GM18526 (cell line): ENCODE measurements around the gene ZNF821.

ENCODE experiments used
- POLR2A ChIP-seq: IDR thresholded peaks from 3 replicates; pipeline ENCODE4 v1.6.1; 2011; ENCODE audit not compliant: insufficient read length; ENCODE audit errors: extremely low read depth

The ZNF821 gene

DNA sequence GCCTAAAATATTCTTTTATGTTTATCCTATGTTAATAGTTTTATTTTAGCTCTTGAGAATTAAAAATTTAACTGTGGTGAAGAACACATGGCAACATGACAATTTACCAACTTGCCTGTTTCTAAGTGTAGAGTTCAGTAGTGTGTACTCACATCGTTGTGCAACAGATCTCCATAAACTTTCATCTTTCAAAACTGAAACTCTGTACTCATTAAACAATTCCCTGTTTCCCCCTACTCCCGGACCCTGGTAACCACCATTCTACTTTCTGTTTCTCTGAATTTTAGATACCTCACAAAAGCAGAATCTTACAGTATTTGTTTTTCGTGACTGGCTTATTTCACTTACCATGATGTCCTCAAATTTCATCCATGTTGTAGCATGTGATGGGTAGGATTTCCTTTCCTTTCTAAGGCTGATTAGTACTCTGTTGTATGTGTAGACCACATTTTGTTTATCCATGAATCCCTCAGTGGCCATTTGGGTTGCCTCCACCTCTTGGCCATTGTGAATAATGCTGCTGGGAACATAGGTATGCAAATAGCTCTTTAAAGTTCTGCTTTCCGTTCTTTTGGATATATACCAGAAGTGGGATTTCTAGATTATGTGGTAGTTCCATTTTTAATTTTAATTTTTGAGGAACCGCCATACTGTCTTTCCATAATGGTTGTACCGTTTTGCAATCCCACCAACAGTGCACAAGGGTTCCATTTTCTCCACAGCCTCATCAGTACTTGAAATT, 28.7 kb upstream of the ZNF821 start:
- TF ChIP-seq POLR2A = no peak

DNA sequence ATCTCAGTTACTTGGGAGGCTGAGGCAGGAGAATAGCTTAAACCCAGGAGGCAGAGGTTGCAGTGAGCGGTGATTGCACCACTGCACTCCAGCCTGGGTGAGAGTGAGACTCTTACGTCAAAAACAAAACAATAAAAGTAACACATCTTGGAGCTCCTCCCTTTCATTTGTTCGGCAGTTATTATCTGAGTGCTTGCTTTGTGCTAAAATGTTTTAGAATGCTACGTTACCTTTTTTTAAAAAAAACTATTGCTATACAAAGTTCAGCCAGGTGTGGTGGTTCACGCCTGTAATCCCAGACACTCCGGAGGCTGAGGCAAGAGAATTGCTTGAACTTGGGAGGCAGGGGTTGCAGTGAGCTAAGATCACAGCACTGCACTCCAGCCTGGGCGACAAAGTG, 27.1 kb upstream of the ZNF821 start:
- TF ChIP-seq POLR2A = no peak

DNA sequence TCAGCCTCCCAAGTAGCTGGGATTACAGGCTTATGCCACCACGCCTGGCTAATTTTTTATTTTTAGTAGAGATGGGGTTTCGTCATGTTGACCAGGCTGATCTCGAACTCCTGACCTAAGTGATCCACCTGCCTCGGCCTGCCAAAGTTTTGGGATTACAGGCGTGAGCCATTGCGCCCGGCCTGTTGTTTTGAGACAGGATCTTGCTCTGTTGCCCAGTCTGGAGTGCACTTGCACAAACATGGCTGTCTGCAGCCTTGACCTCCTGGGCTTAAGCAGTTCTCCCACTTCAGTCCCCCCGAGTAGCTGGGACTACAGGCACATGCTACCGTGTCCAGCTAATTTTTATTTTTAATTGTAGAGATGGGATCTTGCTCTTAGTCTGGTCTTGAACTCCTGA, 20.3 kb upstream of the ZNF821 start:
- no peak for TF ChIP-seq POLR2A

DNA sequence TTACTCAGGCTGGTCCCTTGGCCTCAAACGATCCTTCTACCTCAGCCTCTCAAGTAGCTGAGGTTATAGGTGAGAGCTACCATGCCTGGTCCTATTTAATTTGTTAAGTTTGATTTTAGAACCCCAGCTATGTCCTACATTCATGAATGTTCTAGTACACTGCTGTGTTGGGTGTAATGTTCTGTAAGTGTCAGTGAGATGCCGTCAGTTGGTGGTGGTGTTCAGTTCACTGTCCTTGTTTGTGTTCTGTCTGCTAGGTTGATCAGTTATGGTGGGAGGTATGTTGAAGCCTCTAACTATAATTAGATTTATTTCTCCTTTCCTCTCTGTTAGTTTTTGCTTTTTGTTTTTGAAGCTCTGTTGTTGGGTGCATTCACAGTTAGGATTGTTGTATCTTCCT, 19.6 kb upstream of the ZNF821 start:
- TF ChIP-seq POLR2A = no peak

DNA sequence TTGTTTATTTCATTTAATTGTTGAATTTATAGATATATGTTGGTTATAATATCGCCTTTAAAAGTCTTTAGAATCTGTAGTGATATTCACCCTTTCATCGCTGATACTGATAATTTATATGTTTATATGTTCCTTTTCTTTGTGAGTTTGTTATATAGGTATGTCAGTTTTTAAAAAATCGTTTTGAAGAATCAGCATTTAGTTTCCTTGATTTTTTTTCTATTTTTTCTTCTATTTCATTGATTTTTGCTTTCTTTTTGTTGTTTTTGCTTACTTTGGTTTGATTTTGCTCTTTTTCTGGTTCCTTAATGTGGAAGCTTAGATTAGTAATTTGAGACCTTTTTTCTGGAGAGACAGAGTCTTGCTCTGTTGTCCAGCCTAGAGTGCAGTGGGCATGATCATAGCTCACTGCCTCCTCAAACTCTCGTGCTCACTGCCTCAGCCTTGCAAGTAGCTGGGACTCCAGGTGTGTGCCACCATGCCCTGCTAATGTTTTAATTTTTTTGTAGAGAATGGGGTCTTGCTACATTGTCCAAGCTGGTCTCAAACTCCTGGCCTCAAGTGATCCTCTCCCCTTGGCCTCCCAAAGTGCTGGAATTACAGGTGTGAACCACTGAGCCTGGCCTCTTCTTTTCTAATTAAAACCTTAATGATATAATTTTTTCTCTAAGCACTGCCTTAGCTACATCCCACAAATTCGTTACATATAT, 18.8 kb upstream of the ZNF821 start:
- no peak for TF ChIP-seq POLR2A

DNA sequence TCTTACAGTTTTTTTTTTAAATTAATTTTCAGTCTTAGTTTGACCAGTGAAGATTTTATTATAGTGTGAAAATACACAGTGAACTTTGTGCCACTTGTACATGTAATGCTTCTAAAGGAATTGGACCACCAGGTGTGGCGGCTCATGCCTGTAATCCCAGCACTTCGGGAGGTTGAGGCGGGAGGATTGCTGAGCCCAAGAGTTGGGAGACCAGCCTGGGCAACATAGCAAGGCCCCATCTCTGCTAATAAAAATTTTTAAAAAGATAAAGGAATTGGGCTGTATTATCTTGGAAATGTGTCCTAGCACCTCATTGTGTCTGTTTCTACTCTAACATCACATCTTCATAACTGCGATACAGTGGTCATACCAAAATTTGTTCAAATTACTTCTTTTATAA, 15.2 kb upstream of the ZNF821 start:
- TF ChIP-seq POLR2A = no peak

DNA sequence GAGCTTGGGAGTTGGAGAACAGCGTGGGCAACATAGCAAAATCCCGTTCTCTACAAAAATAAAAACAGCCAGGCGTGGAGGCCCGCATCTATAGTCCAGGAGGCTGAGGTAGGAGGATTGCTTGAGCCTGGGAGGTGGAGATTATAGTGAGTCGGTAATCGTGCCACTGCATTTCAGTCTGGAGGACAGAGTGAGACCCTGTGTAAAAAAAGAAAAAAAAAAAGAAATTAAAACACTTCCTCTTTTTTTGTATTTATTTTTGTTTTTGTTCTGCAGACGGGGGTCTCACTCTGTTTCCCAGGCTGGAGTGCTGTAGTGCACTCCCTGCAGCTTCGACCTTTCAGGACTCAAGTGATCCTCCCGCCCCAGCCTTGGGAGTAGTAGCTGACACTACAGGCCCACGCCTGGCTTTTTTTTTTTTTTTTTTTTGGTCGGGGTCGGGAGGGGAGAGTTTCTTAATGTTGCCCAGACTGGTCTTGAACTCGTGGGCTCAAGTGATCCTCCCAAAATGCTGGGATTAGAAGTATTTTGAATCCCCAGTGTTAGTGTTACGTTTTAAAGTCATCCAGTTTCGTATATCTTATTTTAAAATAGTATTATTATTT, 12.9 kb upstream of the ZNF821 start:
- no peak for TF ChIP-seq POLR2A

DNA sequence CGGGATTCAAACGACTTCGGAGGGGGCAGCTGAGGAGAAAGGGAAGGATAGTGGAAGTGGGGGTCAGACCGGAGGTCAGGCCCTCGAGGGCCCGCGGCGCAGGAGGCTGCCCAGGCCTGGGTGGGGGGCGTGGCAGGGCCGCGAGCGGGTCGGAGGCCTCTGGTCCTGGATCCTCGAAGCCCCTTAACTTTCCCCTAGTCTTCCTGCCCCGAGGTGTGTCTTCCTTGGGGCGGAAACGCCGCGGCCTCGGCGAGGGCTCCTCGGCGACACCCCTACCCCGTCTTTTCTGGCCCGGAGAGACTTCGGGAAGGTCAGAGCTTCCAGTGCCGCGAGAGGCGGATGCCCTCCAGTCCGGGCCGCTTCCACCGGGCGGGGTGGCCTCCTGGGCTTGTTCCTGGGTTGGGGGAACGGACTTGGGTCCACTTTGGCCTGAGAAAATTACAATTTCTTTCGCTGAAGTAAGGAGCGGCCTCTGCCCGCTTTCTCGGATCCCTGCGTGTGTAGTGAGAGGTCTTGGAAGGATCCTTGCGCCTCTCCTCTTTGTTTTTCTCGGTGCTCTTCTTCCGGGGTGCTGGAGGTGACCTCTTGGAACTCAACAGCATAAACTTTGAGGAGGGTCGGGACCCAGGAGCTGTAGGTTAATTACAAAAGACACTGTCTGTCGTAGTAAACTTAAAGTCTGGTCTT, 11.8 kb upstream of the ZNF821 start:
- no peak for TF ChIP-seq POLR2A

DNA sequence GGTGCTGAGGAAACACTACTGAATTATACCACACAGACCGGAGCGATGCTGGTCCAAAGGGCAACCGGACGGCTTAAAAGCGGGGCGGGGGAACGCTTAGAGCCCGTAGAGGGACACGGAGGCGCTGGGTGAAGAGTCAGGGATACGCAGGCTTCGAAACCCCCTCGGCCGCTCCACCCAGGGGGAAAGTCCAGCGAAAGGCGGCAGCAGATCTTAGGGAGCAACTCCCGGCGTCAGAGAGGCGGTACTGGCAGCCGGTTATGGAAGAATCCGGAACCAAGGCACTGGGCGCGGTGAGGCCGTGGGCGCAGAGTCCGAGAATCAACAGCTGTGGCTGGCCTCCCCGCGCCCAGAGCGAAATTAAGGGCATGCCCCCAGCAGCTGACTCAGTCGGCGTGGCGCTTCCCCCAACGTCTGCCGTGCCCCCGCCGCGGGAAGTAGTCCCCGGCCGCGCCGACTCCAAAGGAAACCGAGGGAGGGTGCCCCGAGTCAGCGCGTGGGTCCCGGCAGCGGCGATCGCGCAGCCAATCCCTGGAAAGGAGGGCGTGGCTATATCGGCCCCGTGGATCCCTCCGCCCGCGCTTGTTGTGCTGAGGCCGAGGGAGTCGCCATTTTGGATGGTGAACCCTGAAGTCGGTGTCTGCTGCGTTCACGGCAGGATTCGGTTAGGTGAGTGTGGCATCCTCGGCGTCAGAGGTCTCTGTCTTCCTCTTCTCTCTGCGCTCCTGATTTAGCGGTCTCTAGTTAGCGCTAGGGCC, 11.1 kb upstream of the ZNF821 start, which contains the start of gene IST1:
IST1 (plus strand) TSS at position 611 of the 758 bp plus-strand sequence. CDS start 20,110 bp downstream, outside the sequence.
- peak; percentile 89 for TF ChIP-seq POLR2A

DNA sequence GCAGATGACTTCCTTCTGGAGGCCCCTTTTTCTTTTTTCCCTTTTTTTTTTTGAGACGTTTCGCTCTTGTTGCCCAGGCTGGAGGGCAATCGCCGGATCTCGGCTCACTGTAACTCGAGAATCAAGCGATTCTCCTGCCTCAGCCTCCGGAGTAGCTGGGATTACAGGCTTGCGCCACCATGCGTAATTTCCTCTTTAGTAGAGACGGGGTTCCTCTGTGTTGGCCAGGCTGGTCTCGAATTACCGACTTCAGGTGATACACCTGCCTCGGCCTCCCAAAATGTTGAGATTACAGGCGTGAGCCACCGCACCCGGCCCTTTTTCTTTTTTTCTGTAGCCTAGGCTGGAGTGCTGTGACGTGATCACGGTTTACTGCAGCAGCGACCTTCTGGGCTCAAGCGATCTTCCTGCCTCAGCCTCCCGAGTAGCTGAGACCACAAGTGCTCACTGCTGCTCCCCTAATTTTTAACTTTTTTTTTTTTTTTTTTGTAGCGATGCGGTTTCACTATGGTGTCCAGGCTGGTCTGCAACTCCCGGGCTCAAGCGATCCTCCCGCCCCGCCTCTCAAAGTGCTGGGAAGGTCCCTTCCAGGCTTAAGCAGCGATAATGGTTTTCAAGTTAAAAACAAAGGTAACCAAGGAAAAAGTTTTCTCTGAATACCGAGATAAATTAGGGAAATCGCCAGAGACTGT, 10.4 kb upstream of the ZNF821 start:
- TF ChIP-seq POLR2A = no peak

DNA sequence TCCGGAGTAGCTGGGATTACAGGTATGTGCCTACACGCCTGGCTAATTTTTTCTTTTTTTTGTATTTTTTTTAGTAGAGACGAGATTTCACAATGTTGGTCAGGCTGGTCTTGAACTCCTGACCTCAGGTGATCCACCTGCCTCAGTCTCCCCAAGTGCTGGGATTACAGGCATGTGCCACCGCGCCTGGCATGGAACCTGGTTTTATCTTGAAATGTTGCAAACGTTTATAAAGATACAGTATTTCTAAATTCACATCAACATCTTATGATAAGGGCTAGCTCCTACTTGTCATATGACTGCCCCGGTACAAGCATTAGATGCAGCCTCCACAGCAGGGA, 9.9 kb upstream of the ZNF821 start:
- no peak for TF ChIP-seq POLR2A

DNA sequence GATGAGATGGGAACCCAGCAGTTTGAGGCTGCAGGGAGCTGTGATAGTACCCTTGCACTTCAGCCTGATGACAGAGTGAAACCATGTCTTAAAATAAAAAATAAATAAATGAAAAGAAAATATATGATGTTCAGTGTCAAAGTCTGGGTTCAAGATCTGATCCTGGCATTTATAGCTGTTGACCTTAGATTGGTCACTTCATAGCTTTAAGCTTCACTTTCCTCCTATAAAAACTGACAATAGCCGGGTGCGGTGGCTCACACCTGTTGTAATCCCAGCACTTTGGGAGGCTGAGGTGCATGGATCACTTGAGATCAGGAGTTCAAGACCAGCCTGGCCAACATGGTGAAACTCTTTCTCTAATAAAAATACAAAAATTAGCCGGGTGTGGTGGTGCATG, 5.2 kb upstream of the ZNF821 start:
- TF ChIP-seq POLR2A = no peak

DNA sequence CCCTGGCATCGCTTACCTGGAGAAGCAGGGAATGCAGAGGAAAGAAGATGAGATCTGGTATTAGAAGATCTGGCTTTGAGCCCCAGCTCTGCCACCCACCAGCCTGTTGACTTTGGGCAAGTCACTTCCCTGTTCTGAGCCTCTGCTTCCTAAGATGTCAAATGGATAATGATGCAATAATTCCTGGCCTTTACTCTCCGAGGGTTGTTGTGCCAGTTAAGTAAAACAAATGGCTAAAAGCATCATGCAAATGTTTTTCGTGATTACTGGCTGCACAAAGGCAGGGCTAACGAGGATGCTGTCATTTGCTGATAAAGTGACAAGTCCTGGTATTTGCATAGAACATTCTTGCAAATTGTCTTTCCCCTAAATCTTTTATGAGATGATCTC, 1.3 kb upstream of the ZNF821 start:
- TF ChIP-seq POLR2A = no peak

DNA sequence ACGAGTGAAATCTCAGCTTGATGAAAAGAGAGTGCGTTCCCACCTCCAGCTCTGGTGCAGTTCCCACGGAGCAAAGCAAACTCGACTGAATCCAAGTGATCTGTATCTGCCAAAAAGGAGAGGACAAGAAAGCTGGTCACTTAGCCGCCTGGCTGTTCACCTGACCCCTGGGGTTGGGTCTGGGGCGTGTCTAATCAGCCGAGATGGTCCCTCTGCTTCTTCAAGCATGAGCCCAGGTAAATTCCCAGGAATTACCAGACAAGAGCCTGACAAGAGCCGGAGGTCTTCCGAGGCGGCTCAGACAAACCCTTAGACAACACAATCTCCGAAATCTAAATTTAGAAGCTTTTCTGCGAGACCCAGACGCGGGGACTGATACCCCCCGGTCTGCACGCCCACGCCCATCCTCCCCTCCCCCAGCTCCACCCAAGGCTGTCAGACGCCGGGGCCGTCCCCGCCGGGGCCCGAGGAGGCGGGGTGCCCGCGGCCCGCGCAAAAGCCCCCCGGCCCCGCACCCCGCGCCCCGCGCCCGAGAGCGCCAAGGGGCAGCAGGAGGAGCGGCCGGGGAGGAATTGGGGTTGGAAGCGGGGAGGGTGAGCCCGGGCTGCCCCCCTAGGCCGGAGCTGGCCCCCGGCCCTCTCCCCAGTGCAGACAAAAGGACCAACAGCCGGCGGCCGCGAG, 674 bp downstream of the ZNF821 start:
- TF ChIP-seq POLR2A = no peak
